Right lung (tissue), 5 donors: ENCODE measurements around the gene MECR. TPM values are rescaled to one million over a fixed set of nuclear protein-coding genes. Genes with fewer than 3 reads are reported as not detected.

Source experiments
- polyA plus RNA-seq, 5 donors: library from polyadenylated mRNA; unstranded; fragments of 120-200 nt; gene quantifications; one replicate each; pipeline versions ENCODE4 v1.2.1 to v1.2.3, GENCODE V29; 2013; ENCODE audit warnings: inconsistent platforms in 1 of 5, low replicate concordance in 1 of 5; ENCODE audit not compliant: insufficient read length in 5 of 5, insufficient read depth in 1 of 5

The MECR gene
- polyA plus RNA-seq, 5 donors: 23.8 to 35.8 (median 33.0) TPM

Other genes with a start within 250 kb of the MECR start
- 10 to 100 TPM; 10.2 to 17.2 (median 15.8) TPM for gene TMEM200B, start 107.0 kb downstream of the MECR start, polyA plus RNA-seq
- 100 to 1,000 TPM; 110 to 131 (median 124) TPM for gene SRSF4, start 49.0 kb downstream of the MECR start, polyA plus RNA-seq
- 10 to 100 TPM; 12.9 to 17.1 (median 16.6) TPM for gene PTPRU, start 5.6 kb upstream of the MECR start, polyA plus RNA-seq